Thyroid gland (tissue), 4 donors: ENCODE measurements around the gene SYNJ2. TPM values are rescaled to one million over a fixed set of nuclear protein-coding genes. Genes with fewer than 3 reads are reported as not detected.

ENCODE experiments used
- DNase-seq, 2 donors: peaks; one replicate each; pipeline ENCODE4 v3.0.0-alpha.2; 2019
- H3K27ac ChIP-seq, 3 donors: fragments of 200-600 bp; sonication (generic); 1 replicate in 2 of 3; 2 replicates in 1 of 3; pipeline ENCODE4 v1.5.1; 2016 to 2019; ENCODE audit warnings: mild to moderate bottlenecking in 1 of 3, moderate library complexity in 1 of 3
- H3K27me3 ChIP-seq: fragments of 200-600 bp; sonication (generic); one replicate; pipeline ENCODE4 v1.5.1; 2019
- H3K36me3 ChIP-seq, 2 donors: fragments of 200-600 bp; sonication (generic); one replicate each; pipeline ENCODE4 v1.5.1; 2016 to 2019
- H3K4me1 ChIP-seq, 2 donors: fragments of 200-600 bp; sonication (generic); one replicate each; pipeline ENCODE4 v1.5.1; 2017 to 2019
- H3K4me3 ChIP-seq, 3 donors: fragments of 200-600 bp; sonication (generic); replicated peaks in 1 of 3; 1 replicate in 2 of 3; 2 replicates in 1 of 3; pipeline ENCODE4 v1.5.1; 2016; ENCODE audit warnings: mild to moderate bottlenecking in 1 of 3
- H3K9me3 ChIP-seq: fragments of 200-600 bp; sonication (generic); one replicate; pipeline ENCODE4 v1.5.1; 2017
- POLR2A ChIP-seq, 2 donors: fragments of 450-650 bp; IDR thresholded peaks; one replicate each; pipeline ENCODE4 v1.6.1; 2017; ENCODE audit warnings: antibody characterized with exemption in 2 of 2, mild to moderate bottlenecking in 2 of 2, moderate library complexity in 1 of 2
- WGBS, 2 donors: methylation state at CpG; one replicate each; pipeline ENCODE4 v1.1.5; 2017; 5-methylcytosine and 5-hydroxymethylcytosine counted together
- intact Hi-C: fragments of 100-400 bp; cut with DNase I; formaldehyde crosslinking; loops from one replicate; pipeline ENCODE4 v1.15.1; 2023
- total RNA-seq, 4 donors: library from RNA; depleted of rRNA; stranded (reverse); fragments of >200 nt; gene quantifications; one replicate each; pipeline ENCODE4 v1.2.3, GENCODE V29; 2016
- TF ChIP-seq, protein P1 (sequence below), 6 experiments: fragments of 200-600 bp in 3 of 6; fragments of 450-650 bp in 3 of 6; sonication (generic) in 3 of 6; IDR thresholded peaks; one replicate each; pipeline ENCODE4 v1.5.1; 2016 to 2019; ENCODE audit warnings: antibody characterized with exemption in 6 of 6, mild to moderate bottlenecking in 2 of 6, inconsistent platforms in 1 of 6, moderate library complexity in 1 of 6

SYNJ2 gene
- total RNA-seq, 4 donors from 2014 or later: 11.3 to 22.7 (median 13.5) TPM

DNA sequence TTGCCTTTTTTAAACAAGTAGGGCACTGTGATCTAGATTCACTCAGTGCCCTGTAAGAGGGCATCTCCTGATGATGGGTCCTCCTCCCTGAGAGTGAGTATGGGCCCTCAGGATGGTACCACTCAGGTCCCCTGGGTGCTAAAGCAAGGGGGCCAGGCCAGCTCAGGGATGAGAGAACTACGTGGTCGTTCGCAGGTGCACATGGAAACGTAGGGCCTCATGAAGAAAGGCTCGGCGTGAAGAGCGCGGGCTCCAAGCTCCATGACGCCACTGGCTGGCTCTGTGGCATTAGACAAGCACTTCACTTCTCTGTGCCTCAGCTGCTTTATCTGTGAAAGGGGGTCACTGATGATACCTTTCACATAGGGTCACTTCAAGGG lies 50.7 kb downstream of the SYNJ2 start:
- intact Hi-C loops: no loop called here
- no peaks in the 10 kb centered on the region for H3K27me3 ChIP-seq
- H3K36me3 ChIP-seq: no peaks in the 10 kb centered on the region
- DNase-seq: no peak
- H3K9me3 ChIP-seq: no peaks in the 10 kb centered on the region
- H3K27ac ChIP-seq: peak overlapping the region in 1 of 3 donors; percentile 32
- no peak for TF ChIP-seq POLR2A (IDR thresholded peaks at IDR 0.05)
- TF ChIP-seq, protein P1, sequence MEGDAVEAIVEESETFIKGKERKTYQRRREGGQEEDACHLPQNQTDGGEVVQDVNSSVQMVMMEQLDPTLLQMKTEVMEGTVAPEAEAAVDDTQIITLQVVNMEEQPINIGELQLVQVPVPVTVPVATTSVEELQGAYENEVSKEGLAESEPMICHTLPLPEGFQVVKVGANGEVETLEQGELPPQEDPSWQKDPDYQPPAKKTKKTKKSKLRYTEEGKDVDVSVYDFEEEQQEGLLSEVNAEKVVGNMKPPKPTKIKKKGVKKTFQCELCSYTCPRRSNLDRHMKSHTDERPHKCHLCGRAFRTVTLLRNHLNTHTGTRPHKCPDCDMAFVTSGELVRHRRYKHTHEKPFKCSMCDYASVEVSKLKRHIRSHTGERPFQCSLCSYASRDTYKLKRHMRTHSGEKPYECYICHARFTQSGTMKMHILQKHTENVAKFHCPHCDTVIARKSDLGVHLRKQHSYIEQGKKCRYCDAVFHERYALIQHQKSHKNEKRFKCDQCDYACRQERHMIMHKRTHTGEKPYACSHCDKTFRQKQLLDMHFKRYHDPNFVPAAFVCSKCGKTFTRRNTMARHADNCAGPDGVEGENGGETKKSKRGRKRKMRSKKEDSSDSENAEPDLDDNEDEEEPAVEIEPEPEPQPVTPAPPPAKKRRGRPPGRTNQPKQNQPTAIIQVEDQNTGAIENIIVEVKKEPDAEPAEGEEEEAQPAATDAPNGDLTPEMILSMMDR (IDR thresholded peaks at IDR 0.05): no peak
- peaks cover 0 to 24% of the 10 kb centered on the region in 2 donors for H3K4me1 ChIP-seq
- H3K4me3 ChIP-seq: no peak overlapping the region
- 92 to 93% methylated on average over 9 of the region's 9 CpGs for WGBS, 2 donors

DNA sequence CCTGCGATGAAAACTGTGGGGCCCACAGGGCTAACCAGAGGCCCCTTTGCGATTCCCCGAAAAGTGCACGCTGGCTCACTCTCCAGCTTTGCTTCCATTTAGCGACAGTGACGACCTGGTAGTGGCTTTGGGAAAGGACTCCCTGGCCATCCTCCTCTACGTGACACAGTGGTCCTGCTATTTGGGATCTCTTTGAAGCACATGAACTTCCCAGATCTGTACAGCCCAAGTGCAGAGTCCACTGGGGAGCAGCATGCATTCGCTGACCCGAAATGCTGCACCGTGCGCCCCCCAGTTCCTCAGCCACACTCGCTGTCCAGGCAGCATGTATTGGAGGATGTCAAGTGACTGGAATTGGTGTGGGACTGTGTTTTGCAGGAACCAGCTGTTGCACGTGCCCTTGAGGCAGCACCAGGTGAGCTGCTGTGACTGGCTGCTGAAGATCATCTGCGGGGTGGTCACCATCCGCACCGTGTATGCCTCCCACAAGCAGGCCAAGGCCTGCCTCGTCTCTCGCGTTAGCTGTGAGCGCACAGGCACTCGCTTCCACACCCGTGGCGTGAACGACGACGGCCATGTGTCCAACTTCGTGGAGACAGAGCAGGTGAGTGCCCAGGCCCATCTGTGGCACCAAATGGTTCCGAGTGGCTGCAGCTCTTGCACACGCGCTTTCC lies 51.6 kb downstream of the SYNJ2 start:
- Histone ChIP-seq H3K36me3 (no peaks in the 10 kb centered on the region), H3K9me3 (no peaks in the 10 kb centered on the region), H3K27ac (no peak overlapping the region), H3K4me3 (no peak overlapping the region), H3K27me3 (no peaks in the 10 kb centered on the region), H3K4me1 (peaks cover 0 to 16% of the 10 kb centered on the region in 2 donors)
- intact Hi-C loops: no loop called here
- DNase-seq: peak in 1 of 2 donors; percentile 1
- WGBS, 2 donors: 95 to 97% methylated on average over 26 to 30 of the region's 30 CpGs
- TF ChIP-seq, protein P1 (IDR thresholded peaks at IDR 0.05): no peak
- TF ChIP-seq POLR2A (IDR thresholded peaks at IDR 0.05): no peak

DNA sequence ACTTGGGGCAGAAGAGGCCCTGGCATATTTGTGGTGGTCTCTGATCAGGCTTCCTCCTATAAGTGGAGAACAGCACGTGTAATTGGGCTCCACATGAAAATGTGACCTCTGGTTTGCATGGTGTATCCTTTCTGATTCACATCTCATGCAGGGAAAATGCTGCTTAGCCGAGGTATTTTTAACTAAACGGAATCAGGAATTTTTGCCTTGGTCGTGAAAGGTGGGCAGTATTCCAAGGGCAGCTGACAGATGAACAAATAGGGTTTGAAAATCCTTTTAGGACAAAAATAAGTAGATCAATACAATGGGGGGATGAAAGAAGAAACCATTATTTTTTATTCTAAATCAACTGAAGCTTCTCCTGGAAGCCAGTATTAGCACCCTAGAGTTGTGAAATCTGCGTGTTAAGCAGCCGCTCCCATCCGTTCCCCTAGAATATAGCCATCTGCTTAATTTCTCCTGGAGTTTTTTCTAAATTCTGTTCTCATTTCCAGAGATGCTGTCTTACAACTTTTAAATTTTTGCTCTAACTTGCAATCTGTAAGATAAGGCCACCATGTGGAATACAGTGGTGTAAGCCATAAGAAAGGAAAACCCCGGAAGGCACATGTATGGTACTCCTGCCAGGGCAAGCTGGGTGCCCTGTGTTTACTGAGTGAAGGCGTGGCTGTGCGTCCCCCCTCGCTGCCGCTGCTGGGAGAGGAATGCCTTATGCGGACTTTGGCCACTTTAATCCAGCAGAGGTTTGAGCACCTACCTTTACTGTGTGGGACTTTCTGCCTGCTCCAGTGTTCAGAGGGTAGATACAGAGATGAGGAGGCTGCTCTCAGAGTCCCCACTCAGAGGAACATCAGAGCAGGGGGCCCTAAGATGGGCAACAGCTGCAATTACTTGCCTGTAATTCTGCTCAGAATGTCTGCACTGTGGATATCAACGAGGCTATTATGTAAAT lies 52.4 kb downstream of the SYNJ2 start:
- intact Hi-C loops: no loop called here
- DNase-seq: peak in 1 of 2 donors; percentile 0
- WGBS, 2 donors: 91 to 92% methylated on average over 14 of the region's 14 CpGs
- Histone ChIP-seq H3K27me3 (no peaks in the 10 kb centered on the region), H3K36me3 (no peaks in the 10 kb centered on the region), H3K27ac (no peak overlapping the region), H3K4me1 (peaks cover 0 to 15% of the 10 kb centered on the region in 2 donors), H3K9me3 (no peaks in the 10 kb centered on the region), H3K4me3 (no peak overlapping the region)
- no peak for TF ChIP-seq POLR2A (IDR thresholded peaks at IDR 0.05)
- TF ChIP-seq, protein P1 (IDR thresholded peaks at IDR 0.05): no peak

DNA sequence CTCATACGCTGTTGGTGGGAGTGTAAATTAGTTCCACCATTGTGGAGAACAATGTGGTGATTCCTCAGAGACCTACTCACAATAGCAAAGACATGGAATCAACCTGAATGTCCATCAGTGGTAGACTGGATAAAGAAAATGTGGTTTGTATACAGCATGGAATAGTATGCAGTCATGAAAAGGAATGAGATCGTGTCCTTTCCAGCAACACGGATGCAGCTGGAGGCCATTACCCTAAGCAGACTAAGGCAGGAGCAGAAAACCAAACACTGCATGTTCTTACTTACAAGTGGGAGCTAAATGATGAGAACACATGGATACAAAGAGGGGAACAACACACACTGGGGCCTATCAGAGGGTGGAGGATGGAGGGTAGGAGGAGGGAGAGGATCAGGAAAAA lies 54.6 kb downstream of the SYNJ2 start:
- H3K27me3 ChIP-seq: no peaks in the 10 kb centered on the region
- H3K4me1 ChIP-seq: peaks cover 0 to 27% of the 10 kb centered on the region in 2 donors
- H3K27ac ChIP-seq: no peak overlapping the region
- H3K9me3 ChIP-seq: no peaks in the 10 kb centered on the region
- H3K4me3 ChIP-seq: no peak overlapping the region
- intact Hi-C loops: no loop called here
- DNase-seq: no peak
- H3K36me3 ChIP-seq: no peaks in the 10 kb centered on the region
- TF ChIP-seq POLR2A (IDR thresholded peaks at IDR 0.05): no peak
- TF ChIP-seq, protein P1 (IDR thresholded peaks at IDR 0.05): no peak
- 81 to 98% methylated on average over 3 of the region's 3 CpGs for WGBS, 2 donors

DNA sequence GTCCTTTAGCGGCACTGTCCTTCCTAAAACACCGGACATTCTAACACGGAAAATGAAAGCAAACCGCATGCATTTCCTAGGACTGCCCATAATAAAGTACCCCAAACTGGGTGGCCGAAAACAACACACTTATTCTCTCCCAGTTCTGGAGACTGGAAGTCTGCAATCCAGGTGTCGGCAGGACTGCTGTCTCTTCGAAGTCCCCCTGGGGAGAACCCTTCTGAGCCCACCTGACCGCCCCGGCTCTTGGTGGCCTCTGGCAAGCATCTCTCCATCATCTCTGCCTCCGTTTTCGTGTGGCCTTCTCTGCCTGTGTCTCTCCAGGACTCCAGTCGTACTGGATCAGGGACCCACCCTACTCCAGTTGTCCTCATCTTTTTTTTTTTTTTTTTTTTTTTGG lies 55.4 kb downstream of the SYNJ2 start:
- no peak overlapping the region for H3K4me3 ChIP-seq
- WGBS, 2 donors: 92 to 98% methylated on average over 12 of the region's 12 CpGs
- no peaks in the 10 kb centered on the region for H3K9me3 ChIP-seq
- peaks cover 0 to 20% of the 10 kb centered on the region in 2 donors for H3K4me1 ChIP-seq
- DNase-seq: peak in 1 of 2 donors; percentile 0
- H3K27me3 ChIP-seq: no peaks in the 10 kb centered on the region
- TF ChIP-seq, protein P1 (IDR thresholded peaks at IDR 0.05): no peak
- no peak for TF ChIP-seq POLR2A (IDR thresholded peaks at IDR 0.05)
- no peaks in the 10 kb centered on the region for H3K36me3 ChIP-seq
- H3K27ac ChIP-seq: no peak overlapping the region
- intact Hi-C loops: no loop called here
